Parathyroid adenoma (tissue), 2 donors: ENCODE measurements around the gene CCDC85B.

ENCODE experiments used
- H2AFZ ChIP-seq: fragments of 300-600 bp; sonication (generic); one replicate; pipeline ENCODE4 v1.7.0; 2017; ENCODE audit warnings: antibody characterized with exemption, mild to moderate bottlenecking
- H3K27ac ChIP-seq: fragments of 300-600 bp; sonication (generic); one replicate; pipeline ENCODE4 v1.7.0; 2017
- H3K27me3 ChIP-seq: fragments of 300-600 bp; sonication (generic); one replicate; pipeline ENCODE4 v1.7.0; 2017; ENCODE audit warnings: low read length; ENCODE audit not compliant: control insufficient read depth, insufficient read depth
- H3K36me3 ChIP-seq: fragments of 300-600 bp; sonication (generic); one replicate; pipeline ENCODE4 v1.7.0; 2017; ENCODE audit warnings: low read length; ENCODE audit not compliant: control insufficient read depth, insufficient read depth
- H3K4me1 ChIP-seq: fragments of 300-600 bp; sonication (generic); one replicate; pipeline ENCODE4 v1.7.0; 2017; ENCODE audit warnings: control low read depth
- H3K4me2 ChIP-seq: fragments of 300-600 bp; sonication (generic); one replicate; pipeline ENCODE4 v1.7.0; 2017; ENCODE audit warnings: low read length
- H3K4me3 ChIP-seq: fragments of 300-600 bp; sonication (generic); one replicate; pipeline ENCODE4 v1.7.0; 2017; ENCODE audit warnings: low read depth, low read length
- H3K79me2 ChIP-seq: fragments of 300-600 bp; sonication (generic); one replicate; pipeline ENCODE4 v1.7.0; 2017; ENCODE audit warnings: control low read depth
- H3K9ac ChIP-seq: fragments of 300-600 bp; sonication (generic); one replicate; pipeline ENCODE4 v1.7.0; 2017; ENCODE audit warnings: mild to moderate bottlenecking
- H3K9me3 ChIP-seq: fragments of 300-600 bp; sonication (generic); one replicate; pipeline ENCODE4 v1.7.0; 2017; ENCODE audit warnings: low read length; ENCODE audit not compliant: control insufficient read depth
- TF ChIP-seq, protein P1 (sequence below): fragments of 300-600 bp; sonication (generic); IDR thresholded peaks from one replicate; pipeline ENCODE4 v1.7.0; 2017; ENCODE audit warnings: antibody characterized with exemption, mild to moderate bottlenecking
- donor health status: primary hyperparathyroidism.

The CCDC85B gene

DNA sequence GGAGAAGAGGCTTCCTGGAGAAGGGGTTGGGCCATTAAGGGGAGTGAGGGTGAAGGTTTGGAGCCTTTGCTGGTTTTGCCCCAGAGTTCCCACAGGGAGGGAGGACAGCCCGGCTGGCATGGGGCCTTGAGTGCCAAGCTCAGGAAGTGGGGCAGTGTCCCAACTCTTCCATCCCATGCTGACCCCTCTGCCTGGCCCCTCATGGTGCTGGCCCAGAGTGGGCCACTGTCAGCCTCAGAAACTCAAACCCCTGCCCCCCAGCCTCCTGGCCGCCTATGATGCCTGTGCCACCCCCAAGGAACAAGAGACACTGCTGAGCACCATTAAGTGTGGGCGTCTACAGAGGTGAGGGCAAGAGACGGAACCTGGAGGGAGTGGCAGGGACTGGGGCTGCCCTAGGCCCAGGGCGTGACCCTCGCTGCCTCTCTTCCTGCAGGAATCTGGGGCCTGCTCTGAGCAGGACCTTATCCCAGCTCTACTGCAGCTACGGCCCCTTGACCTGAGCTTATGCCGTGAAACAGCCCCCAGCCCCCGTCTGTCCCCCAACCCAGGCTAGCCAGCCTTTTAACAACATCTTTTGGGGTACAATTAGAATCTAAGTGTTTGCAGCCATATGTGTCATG, 24.8 kb upstream of the CCDC85B start:
- no peak overlapping the region for H3K27ac ChIP-seq
- peaks cover 5% of the 10 kb centered on the region for H3K4me1 ChIP-seq
- H3K9me3 ChIP-seq = no peaks in the 10 kb centered on the region
- H3K79me2 ChIP-seq = peaks cover 2% of the 10 kb centered on the region
- H3K4me3 ChIP-seq = no peak overlapping the region
- H3K36me3 ChIP-seq = no peaks in the 10 kb centered on the region
- H3K4me2 ChIP-seq = no peak overlapping the region
- H3K27me3 ChIP-seq = no peaks in the 10 kb centered on the region
- no peak overlapping the region for H2AFZ ChIP-seq
- TF ChIP-seq, protein P1, sequence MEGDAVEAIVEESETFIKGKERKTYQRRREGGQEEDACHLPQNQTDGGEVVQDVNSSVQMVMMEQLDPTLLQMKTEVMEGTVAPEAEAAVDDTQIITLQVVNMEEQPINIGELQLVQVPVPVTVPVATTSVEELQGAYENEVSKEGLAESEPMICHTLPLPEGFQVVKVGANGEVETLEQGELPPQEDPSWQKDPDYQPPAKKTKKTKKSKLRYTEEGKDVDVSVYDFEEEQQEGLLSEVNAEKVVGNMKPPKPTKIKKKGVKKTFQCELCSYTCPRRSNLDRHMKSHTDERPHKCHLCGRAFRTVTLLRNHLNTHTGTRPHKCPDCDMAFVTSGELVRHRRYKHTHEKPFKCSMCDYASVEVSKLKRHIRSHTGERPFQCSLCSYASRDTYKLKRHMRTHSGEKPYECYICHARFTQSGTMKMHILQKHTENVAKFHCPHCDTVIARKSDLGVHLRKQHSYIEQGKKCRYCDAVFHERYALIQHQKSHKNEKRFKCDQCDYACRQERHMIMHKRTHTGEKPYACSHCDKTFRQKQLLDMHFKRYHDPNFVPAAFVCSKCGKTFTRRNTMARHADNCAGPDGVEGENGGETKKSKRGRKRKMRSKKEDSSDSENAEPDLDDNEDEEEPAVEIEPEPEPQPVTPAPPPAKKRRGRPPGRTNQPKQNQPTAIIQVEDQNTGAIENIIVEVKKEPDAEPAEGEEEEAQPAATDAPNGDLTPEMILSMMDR = no peak
- H3K9ac ChIP-seq = no peak overlapping the region

DNA sequence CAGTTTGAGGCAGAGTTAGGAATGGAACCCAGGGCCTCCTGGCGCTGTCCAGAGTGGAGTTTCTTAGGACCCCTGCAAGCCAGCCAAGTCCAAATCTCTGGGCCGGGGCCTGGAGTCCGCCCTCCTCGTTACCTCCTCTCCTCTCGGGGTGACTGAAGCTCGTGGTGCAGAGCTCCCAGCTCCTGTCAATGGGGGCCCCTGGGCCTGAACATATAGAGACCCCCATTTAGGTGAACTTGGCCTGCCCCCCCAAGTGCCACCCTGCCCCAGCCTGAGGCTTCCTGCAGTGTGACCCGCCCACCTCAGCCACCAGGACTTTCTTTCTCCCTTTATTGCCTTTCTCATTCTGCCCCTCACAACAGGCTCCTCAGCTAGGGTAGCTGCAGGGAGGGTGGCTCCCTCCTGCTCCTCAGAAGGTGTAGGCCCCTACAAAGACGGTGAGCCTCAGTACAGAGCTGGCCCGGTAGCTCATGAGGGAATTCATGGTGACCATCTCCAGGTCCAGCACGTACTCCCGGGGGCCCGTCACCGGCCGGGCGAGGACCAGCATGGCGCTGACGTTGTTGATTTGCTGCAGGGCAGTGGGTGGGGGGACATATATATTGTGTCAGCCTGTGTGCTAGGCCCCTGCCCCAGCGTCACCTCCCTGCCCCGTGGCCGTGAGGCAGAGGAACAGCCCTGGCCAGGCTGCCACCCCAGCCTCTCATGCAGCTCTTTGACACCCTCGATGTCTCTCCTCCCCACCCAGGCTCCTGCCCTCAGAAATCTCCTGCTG, 23.8 kb upstream of the CCDC85B start:
- H2AFZ ChIP-seq = no peak overlapping the region
- H3K9me3 ChIP-seq = no peaks in the 10 kb centered on the region
- no peak overlapping the region for H3K4me3 ChIP-seq
- H3K36me3 ChIP-seq = no peaks in the 10 kb centered on the region
- H3K79me2 ChIP-seq = no peaks in the 10 kb centered on the region
- TF ChIP-seq, protein P1 = no peak
- no peaks in the 10 kb centered on the region for H3K4me1 ChIP-seq
- no peak overlapping the region for H3K4me2 ChIP-seq
- no peaks in the 10 kb centered on the region for H3K27me3 ChIP-seq
- no peak overlapping the region for H3K9ac ChIP-seq
- no peak overlapping the region for H3K27ac ChIP-seq

DNA sequence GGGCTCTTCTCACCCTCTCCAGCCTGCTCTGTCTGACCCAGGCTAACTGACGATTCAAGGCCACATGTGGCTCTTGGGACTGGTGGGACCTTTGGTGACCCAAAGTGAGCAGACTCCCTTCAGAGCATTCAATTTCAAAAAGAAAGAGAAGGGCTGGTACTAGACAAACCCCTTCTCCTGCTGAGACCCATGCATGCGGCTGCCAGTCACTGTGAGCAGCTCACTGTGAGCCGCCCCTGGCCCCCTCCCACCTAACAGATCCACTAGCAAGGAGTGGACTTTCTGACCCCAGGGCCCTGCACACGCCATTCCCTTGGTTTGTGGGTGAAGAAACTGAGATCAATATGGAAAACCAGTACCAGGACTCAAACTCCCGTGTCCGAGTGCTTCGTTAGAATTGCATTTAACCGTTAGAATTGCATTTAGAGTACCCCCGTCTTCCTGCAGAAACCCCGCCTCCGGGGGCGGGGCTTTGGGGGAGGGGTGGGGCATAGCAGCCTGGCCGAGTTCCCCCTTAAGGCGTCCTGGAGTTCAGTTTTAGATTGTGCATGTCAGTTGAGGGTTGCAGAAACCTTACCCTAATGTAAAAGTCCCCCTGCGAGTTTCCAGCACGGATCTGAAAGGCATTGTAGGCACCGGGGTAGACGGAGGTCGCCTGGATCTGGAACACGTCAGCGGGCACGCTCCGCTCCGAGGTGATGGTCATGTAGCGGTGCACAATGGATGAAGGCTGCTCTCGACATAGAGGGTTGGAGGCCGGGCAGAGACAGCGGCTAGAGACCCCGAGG, 23.0 kb upstream of the CCDC85B start:
- H3K36me3 ChIP-seq = no peaks in the 10 kb centered on the region
- H3K4me1 ChIP-seq = no peaks in the 10 kb centered on the region
- no peaks in the 10 kb centered on the region for H3K9me3 ChIP-seq
- no peaks in the 10 kb centered on the region for H3K79me2 ChIP-seq
- no peak overlapping the region for H3K4me3 ChIP-seq
- H3K4me2 ChIP-seq = no peak overlapping the region
- no peak overlapping the region for H3K27ac ChIP-seq
- H3K27me3 ChIP-seq = no peaks in the 10 kb centered on the region
- no peak overlapping the region for H2AFZ ChIP-seq
- TF ChIP-seq, protein P1 = no peak
- no peak overlapping the region for H3K9ac ChIP-seq

DNA sequence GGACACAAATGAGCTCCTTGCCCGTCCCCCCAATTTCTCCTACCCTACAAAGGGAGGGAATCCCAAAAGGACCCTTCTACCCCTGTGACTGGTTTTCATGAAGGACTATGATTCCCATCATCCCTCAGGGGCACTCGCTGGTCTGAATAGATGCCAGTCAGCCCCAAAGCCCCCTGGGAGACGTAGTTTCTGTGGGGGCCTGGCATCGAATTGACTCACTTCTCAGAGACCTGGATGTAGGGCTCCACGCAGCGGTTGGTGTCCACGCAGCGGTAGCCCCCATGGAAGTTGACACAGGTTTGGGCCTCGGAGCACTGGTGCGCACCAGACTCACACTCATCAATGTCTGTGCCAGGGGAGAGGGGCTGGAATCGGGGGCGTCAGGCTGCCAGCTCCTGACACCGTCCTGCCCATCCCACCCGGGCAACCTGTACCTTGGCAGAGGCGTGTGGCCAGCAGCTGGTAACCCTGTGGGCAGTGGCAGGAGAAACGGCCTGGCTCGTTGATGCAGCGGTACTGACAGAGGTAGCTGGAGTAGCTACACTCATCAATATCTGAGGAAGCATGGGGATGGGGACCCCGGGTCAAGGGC, 22.3 kb upstream of the CCDC85B start:
- H3K27me3 ChIP-seq = no peaks in the 10 kb centered on the region
- no peaks in the 10 kb centered on the region for H3K4me1 ChIP-seq
- TF ChIP-seq, protein P1 = no peak
- no peaks in the 10 kb centered on the region for H3K36me3 ChIP-seq
- H3K4me2 ChIP-seq = no peak overlapping the region
- H3K9me3 ChIP-seq = no peaks in the 10 kb centered on the region
- no peak overlapping the region for H3K9ac ChIP-seq
- no peak overlapping the region for H3K4me3 ChIP-seq
- no peak overlapping the region for H2AFZ ChIP-seq
- no peaks in the 10 kb centered on the region for H3K79me2 ChIP-seq
- no peak overlapping the region for H3K27ac ChIP-seq
